Skeletal muscle satellite cell (primary cell): ENCODE measurements around the gene WDR4. TPM values are rescaled to one million over a fixed set of nuclear protein-coding genes. Genes with fewer than 3 reads are reported as not detected.
A peak's percentile ranks its signal among the peaks of the same experiment; 100 is the strongest.
"Not testable (repeated sequence)": the region's sequence is repeated elsewhere in the genome, so short reads cannot be mapped to it uniquely, and the experiment has no call there.

ENCODE experiments used
- H3K27me3 ChIP-seq: 2 replicates; pipeline ENCODE4 v1.7.0; 2013; ENCODE audit warnings: low read length; ENCODE audit not compliant: control insufficient read depth, insufficient read depth
- H3K36me3 ChIP-seq: 2 replicates; pipeline ENCODE4 v1.7.0; 2013; ENCODE audit warnings: mild to moderate bottlenecking, control low read depth, low read length; ENCODE audit not compliant: insufficient read depth
- H3K4me1 ChIP-seq: 2 replicates; pipeline ENCODE4 v1.7.0; 2013; ENCODE audit warnings: low read length; ENCODE audit not compliant: control insufficient read depth, insufficient read depth
- H3K4me2 ChIP-seq: 2 replicates; pipeline ENCODE4 v1.7.0; 2013; ENCODE audit warnings: mild to moderate bottlenecking, low read length
- H3K4me3 ChIP-seq: 2 replicates; pipeline ENCODE4 v1.7.0; 2013; ENCODE audit warnings: low read length
- H3K9ac ChIP-seq: 2 replicates; pipeline ENCODE4 v1.7.0; 2013; ENCODE audit warnings: mild to moderate bottlenecking, low read depth, low read length, moderate library complexity
- H3K9me3 ChIP-seq: replicated peaks from 2 replicates; pipeline ENCODE4 v1.7.0; 2013; ENCODE audit warnings: mild to moderate bottlenecking, control low read depth, low read length
- total RNA-seq: library from RNA; depleted of rRNA; stranded (reverse); fragments of >200 nt; gene quantifications from 2 replicates; pipeline ENCODE4 v1.2.3, GENCODE V29; 2012; rRNA removed

WDR4 gene, protein sequence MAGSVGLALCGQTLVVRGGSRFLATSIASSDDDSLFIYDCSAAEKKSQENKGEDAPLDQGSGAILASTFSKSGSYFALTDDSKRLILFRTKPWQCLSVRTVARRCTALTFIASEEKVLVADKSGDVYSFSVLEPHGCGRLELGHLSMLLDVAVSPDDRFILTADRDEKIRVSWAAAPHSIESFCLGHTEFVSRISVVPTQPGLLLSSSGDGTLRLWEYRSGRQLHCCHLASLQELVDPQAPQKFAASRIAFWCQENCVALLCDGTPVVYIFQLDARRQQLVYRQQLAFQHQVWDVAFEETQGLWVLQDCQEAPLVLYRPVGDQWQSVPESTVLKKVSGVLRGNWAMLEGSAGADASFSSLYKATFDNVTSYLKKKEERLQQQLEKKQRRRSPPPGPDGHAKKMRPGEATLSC
- total RNA-seq, result 15.7 and 18.8 TPM in 2 replicates

DNA sequence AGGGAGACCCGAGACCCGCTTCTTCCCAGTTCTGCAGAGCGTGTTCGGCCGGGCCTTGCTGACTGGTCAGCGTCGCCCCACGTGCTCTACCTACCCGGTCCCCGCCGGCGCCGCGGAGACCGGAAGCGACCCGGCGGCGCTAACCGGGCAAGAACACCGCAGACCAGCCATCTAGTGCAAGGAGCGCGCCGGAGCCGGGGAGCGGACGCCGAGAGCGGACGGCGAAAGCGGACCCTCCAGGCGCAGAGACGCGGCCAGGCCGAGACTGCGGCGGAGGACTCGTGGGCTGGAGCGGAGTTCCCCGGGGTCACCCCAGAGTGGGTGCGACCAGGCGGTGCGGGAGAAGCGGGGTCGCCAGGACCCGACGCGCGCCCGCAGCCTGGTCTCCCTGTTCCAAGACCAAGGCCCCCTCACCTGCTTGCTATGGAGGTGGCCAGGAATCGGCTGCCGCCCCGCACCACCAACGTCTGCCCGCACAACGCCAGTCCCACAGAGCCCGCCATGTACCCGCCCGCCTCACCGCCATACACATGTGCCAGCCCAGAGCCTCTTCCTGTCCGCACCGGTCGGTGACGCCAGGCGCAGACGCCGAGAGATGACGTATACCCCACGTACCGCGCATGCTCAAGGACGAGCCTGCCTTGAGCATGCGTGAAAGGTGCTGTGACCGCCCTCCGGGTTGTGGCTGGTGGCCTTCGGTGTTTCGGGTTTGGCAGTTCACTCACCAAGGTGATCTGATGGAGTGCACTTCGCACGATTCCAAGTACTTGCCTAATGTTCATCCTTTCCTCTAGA, at the start of gene WDR4:
Gene WDR4, minus strand, starts transcription at position 547 of the 795 bp plus-strand sequence. Its CDS starts 44 bp downstream, at position 503.
- Histone ChIP-seq H3K9ac (peak within 1 kb of the TSS; percentile 92), H3K4me3 (peak within 1 kb of the TSS; percentile 91), H3K4me2 (peak within 1 kb of the TSS; percentile 85), H3K4me1 (peaks cover 8% of the 10 kb centered on the region), H3K9me3 (no peaks in the 10 kb centered on the region), H3K27me3 (no peaks in the 10 kb centered on the region), H3K36me3 (peaks cover 13% of the 10 kb centered on the region)

DNA sequence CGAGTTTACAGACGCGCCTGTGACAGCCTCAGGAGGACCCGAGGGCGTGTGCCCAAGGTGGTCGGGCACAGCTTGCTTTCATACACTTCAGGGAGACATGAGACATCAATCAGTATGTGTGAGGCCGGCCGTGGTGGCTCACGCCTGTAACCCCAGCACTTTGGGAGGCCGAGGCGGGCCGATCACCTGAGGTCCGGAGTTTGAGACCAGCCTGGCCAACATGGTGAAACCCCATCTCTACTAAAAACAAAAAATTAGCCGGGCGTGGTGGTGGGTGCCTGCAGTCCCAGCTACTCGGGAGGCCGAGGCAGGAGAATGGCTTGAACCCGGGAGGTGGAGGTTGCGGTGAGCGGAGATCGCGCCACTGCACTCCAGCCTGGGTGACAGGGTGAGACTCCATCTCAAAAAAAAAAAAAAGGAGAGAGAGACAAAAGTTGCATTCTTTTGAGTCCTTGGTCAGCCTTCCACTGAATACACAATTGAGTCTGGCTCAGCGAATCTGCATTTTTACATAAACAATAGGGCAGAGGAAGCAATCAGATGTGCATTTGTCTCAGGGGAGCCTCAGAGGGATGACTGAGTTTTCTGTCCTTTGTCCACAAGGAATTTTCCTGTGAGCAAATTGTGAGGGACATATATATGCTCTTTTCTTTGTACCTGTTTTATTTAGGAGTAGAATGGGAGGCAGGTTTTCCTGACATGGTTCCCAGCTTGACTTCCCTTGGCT, 48.3 kb upstream of the WDR4 start:
- H3K4me2 ChIP-seq, H3K9ac ChIP-seq, H3K4me1 ChIP-seq, H3K36me3 ChIP-seq, H3K9me3 ChIP-seq, H3K4me3 ChIP-seq, H3K27me3 ChIP-seq: not testable (repeated sequence)

DNA sequence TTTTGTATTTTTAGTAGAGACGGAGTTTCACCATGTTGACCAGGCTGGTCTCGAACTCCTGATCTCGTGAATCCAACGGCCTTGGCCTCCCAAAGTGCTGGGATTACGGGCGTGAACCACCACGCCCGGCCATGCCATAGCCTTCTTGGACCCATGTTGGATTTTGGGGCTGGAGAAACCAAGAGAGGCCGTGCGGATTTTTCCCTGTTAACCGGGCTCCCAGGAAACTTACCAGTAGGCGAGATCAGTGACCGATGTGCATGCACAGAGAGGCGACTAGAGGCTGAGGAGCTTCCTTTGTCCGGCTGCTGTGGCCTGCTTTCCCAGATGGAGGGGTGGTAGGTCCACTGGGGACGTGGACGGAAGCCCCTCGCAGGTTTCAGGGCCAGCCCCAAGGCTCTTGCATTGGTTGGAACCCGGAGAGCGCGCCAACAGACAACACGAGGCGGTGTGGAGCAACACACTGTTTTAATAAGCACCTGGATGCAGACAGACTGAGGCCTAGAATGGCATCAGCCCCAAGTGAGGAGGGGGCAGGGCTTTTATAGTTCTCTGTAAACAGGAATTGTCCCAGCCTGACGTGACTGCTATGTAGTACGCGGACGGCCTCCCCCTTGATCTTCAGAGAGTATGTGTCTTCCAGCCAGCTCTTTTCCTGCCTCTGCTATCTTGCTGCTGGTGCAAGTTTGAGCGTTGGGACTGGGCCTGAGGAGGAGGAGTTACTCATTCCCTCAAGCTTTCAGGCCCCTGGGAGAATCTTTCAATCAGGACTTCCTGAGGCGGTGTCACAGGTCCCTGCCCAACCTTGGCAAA, 46.0 kb upstream of the WDR4 start, which contains the start of gene ERVH48-1:
Gene ERVH48-1, minus strand, starts transcription at position 517 of the 813 bp plus-strand sequence. CDS start 6,624 bp downstream, outside the sequence.
- H3K4me3 ChIP-seq, result no peak within 1 kb of the TSS
- H3K4me1 ChIP-seq, result peaks cover 9% of the 10 kb centered on the region
- no peak within 1 kb of the TSS for H3K4me2 ChIP-seq
- H3K9me3 ChIP-seq, result no peaks in the 10 kb centered on the region
- H3K9ac ChIP-seq, result peak within 1 kb of the TSS; percentile 44
- no peaks in the 10 kb centered on the region for H3K36me3 ChIP-seq
- no peaks in the 10 kb centered on the region for H3K27me3 ChIP-seq

DNA sequence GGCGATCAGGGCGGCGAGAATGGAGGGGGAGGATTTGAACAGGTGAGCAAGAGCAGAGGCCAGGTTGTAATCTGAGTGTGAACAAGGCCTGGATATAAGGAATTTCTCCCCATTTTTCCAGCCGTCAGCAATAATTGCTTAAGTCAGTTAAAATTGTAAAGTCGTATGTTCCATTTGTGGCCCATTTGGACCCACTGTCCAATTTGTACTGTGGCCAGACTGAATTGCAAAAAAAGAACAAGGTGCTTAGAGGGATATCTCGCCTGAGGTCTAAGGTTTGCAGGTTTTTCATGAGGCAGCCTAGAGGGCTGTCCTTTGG, 45.1 kb upstream of the WDR4 start:
- Histone ChIP-seq H3K4me2 (peak overlapping the region; percentile 65), H3K9me3 (no peaks in the 10 kb centered on the region), H3K4me3 (peak overlapping the region; percentile 38), H3K36me3 (no peaks in the 10 kb centered on the region), H3K4me1 (peaks cover 9% of the 10 kb centered on the region), H3K9ac (peak overlapping the region; percentile 44), H3K27me3 (no peaks in the 10 kb centered on the region)

DNA sequence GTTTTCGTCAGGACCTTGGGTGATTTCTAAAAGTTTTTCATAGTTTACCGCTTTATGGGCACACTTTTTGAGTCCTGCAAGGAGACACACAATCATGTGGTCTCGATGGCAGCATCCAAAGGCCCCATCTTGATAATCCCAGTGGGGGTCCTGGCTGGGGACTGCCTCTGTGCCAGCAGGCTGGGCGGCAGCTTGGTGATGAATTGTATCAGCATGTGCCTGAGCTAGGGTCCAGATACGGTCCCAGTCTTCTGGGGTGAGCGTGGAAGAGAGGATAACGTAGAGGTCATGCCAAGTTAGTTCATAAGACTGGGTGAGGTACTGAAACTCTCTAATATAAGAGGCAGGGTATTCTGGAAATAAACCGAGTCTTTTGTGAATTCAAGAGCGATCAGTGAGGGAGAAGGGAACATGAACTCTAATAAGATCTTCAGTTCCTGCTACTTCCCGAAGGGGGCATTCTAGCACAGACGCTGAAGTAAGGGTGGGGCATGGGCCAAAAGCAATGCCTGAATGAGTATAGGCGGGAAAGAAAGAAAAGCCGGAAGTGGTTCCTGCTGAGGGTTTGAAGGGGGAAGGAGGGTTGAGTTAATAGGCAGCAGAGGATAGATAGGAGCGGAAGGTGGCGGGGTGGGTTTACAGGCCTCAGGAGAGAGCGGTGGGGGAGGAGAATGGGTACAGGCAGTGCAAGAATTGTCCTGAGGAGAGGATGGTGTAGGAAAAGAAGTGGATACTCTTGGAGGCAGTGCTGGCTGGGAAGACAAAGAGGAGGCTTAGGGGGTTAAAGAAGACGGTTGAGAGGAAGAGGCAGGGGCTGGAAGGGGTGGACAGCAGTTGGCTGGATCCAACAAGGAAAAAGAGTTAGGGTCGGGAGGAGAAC, 44.5 kb upstream of the WDR4 start:
- Histone ChIP-seq H3K9ac (peak overlapping the region; percentile 44), H3K36me3 (no peaks in the 10 kb centered on the region), H3K27me3 (no peaks in the 10 kb centered on the region), H3K4me2 (peak overlapping the region; percentile 65), H3K4me3 (peak overlapping the region; percentile 38), H3K4me1 (peaks cover 9% of the 10 kb centered on the region), H3K9me3 (no peaks in the 10 kb centered on the region)

DNA sequence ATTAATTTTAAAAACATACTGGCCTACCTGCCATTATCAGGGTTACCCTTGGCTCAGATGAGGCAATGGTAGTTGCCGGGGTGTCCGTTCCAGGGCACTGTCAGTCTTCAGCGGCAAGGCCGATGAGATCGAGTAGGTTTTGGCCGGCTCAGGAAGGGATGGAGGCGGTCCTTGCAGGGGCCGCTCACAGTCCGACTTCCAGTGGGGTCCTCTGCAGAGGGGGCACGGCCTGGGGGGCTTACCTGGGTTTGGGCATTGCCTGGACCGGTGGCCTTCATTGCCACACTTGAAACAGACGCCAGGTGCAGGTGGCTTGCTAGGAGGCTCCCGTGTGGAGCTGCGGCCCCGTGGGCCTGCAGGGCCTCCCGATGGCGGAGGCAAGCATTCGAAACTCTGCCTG, 43.6 kb upstream of the WDR4 start:
- no peak overlapping the region for H3K4me3 ChIP-seq
- peaks cover 9% of the 10 kb centered on the region for H3K4me1 ChIP-seq

DNA sequence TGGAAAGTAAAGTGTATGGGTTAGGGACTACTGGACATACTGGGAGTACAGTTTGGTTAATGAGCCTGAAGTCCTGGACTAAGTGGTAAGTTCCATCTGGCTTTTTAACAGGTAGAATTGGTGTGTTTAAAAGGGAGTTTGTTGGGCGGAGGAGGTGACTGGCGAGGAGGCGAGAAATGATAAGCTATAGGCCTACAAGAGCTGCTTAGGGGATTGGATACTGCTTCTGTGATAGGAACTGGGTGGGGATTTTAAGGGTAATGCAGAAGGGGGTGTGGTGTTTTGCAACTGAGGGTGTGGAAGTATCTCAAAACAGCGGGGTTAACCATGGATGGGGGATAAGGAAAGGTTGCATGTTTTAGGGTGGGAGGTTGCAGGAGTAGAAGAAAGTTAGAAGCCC, 42.6 kb upstream of the WDR4 start:
- H3K36me3 ChIP-seq, result no peaks in the 10 kb centered on the region
- H3K4me1 ChIP-seq, result peaks cover 9% of the 10 kb centered on the region
- no peaks in the 10 kb centered on the region for H3K9me3 ChIP-seq
- H3K4me3 ChIP-seq, result no peak overlapping the region
- no peak overlapping the region for H3K9ac ChIP-seq
- H3K27me3 ChIP-seq, result no peaks in the 10 kb centered on the region
- no peak overlapping the region for H3K4me2 ChIP-seq

More for the DNA sequence above, 43.6 kb upstream of the WDR4 start:
- H3K27me3 ChIP-seq, result no peaks in the 10 kb centered on the region
- H3K36me3 ChIP-seq, result no peaks in the 10 kb centered on the region
- H3K4me2 ChIP-seq, result no peak overlapping the region
- no peak overlapping the region for H3K9ac ChIP-seq
- H3K9me3 ChIP-seq, result no peaks in the 10 kb centered on the region

DNA sequence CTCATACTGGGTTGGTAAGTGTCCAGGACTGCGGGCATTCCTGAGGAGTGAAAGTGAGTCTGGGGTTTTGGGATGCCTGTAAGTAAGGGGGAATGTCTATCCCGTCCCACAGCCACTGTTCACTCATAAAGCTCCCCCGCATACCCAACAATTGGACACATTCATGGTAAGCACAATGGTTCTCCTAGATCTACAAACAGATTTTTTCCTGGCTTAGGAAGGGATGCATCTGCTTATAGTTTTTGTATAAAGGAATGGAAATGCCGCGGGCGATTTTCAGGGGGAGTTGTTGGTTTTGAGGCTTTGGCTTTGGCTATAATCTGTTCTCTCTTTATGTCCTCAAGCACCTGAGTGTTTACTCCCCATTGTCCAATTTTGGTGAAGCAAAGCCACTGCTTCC, 39.0 kb upstream of the WDR4 start:
- H3K36me3 ChIP-seq, result no peaks in the 10 kb centered on the region
- no peaks in the 10 kb centered on the region for H3K9me3 ChIP-seq
- H3K4me2 ChIP-seq, result no peak overlapping the region
- no peak overlapping the region for H3K9ac ChIP-seq
- H3K4me3 ChIP-seq, result no peak overlapping the region
- H3K4me1 ChIP-seq, result peaks cover 3% of the 10 kb centered on the region
- H3K27me3 ChIP-seq, result no peaks in the 10 kb centered on the region

DNA sequence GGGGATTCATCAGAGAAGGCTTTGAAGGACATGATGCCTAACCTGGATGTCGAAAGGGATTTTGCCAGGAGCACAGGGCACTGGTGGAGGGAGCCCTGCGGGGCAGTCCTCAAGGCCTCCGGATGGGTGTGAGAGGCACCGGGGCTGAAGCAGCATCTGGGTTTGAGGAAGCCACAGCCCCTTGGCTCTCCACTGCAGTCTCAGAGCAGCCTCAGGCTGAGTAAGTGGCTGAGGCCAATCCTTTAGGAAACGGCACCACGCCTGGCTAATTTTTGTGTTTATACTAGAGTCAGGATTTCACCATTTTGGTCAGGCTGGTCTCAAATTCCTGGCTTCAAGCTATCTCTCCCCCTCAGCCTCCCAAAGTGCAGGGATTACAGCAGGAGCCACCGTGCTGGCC, 34.1 kb upstream of the WDR4 start:
- Histone ChIP-seq H3K9ac (no peak overlapping the region), H3K9me3 (no peaks in the 10 kb centered on the region), H3K36me3 (peaks cover 27% of the 10 kb centered on the region), H3K4me1 (peaks cover 3% of the 10 kb centered on the region), H3K4me3 (no peak overlapping the region), H3K27me3 (no peaks in the 10 kb centered on the region), H3K4me2 (no peak overlapping the region)

DNA sequence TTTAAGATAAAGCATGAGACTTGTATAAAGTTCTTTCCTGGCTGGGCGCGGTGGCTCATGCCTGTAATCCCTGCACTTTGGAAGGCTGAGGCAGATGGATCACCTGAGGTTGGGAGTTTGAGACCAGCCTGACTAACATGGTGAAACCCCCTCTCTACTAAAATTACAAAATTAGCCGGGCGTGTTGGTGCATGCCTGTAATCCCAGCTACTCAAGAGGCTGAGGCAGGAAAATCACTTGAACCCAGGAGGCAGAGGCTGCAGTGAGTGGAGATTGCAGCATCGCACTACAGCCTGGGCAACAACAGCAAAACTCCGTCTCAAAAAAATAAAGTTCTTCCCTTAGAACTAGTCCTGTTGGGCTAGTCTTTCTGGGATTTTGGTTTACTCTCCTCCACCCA, 32.6 kb upstream of the WDR4 start:
- H3K4me1 ChIP-seq, H3K4me2 ChIP-seq, H3K9ac ChIP-seq, H3K4me3 ChIP-seq, H3K27me3 ChIP-seq, H3K9me3 ChIP-seq: not testable (repeated sequence)
- peaks cover 38% of the 10 kb centered on the region for H3K36me3 ChIP-seq
